OCI-LY3 (cell line): ENCODE results near the gene PIP5K1C.

Experiments
- H2AFZ ChIP-seq: fragments of 200-600, 300-600 bp; shearing (Covaris generic); 2 replicates; pipeline ENCODE4 v1.6.0; 2014; ENCODE audit warnings: antibody characterized with exemption, low read depth, low read length
- H3K27ac ChIP-seq: fragments of 200-600, 300-600 bp; sonication (generic); 2 replicates; pipeline ENCODE4 v1.5.1; 2014; ENCODE audit warnings: mild to moderate bottlenecking, low read length, moderate library complexity, mixed read lengths
- H3K27me3 ChIP-seq: fragments of 200-600, 300-600 bp; sonication (generic); 2 replicates; pipeline ENCODE4 v1.6.1; 2014; ENCODE audit warnings: low read depth, low read length, mixed read lengths
- H3K36me3 ChIP-seq: fragments of 200-600, 300-600 bp; sonication (generic); replicated peaks from 2 replicates; pipeline ENCODE3; 2014; ENCODE audit warnings: low read depth, low read length, mixed read lengths
- H3K4me1 ChIP-seq: fragments of 300-600, 200-600 bp; sonication (generic); 2 replicates; pipeline ENCODE4 v1.6.1; 2014; ENCODE audit warnings: low read length, mixed read lengths
- H3K4me2 ChIP-seq: fragments of 200-600, 300-600 bp; sonication (generic); 2 replicates; pipeline ENCODE4 v1.6.1; 2014; ENCODE audit warnings: low read length, mixed read lengths
- H3K4me3 ChIP-seq: fragments of 300-600, 200-600 bp; sonication (generic); 2 replicates; pipeline ENCODE4 v1.5.1; 2014; ENCODE audit warnings: antibody characterized with exemption, mild to moderate bottlenecking, low read length, moderate library complexity
- H3K79me2 ChIP-seq: fragments of 300-600, 200-600 bp; shearing (Covaris generic); 2 replicates; pipeline ENCODE4 v1.6.1; 2014; ENCODE audit warnings: mild to moderate bottlenecking, low read length, mixed read lengths
- H3K9ac ChIP-seq: fragments of 300-600, 200-600 bp; shearing (Covaris generic); 2 replicates; pipeline ENCODE4 v1.6.0; 2014; ENCODE audit warnings: mild to moderate bottlenecking, low read length, moderate library complexity
- H3K9me3 ChIP-seq: fragments of 200-600, 300-600 bp; shearing (Covaris generic); 2 replicates; pipeline ENCODE4 v1.6.1; 2014; ENCODE audit warnings: low read length, mixed read lengths; ENCODE audit not compliant: insufficient read depth
- H4K20me1 ChIP-seq: fragments of 200-600, 300-600 bp; sonication (generic); 2 replicates; pipeline ENCODE4 v1.6.1; 2016; ENCODE audit warnings: low read length, mixed read lengths; ENCODE audit not compliant: insufficient read depth
- EZH2phosphoT487 ChIP-seq: fragments of 200-600 bp; shearing (Covaris generic); IDR thresholded peaks from 2 replicates; pipeline ENCODE4 v1.6.1; 2018; ENCODE audit warnings: antibody characterized with exemption, mixed run types, low read depth
- TF ChIP-seq, protein P1 (sequence below): fragments of 200-600, 300-600 bp; sonication (generic); IDR thresholded peaks from 2 replicates; pipeline ENCODE4 v1.5.1; 2014; ENCODE audit warnings: antibody characterized with exemption, low read length, low read depth

PIP5K1C gene

DNA sequence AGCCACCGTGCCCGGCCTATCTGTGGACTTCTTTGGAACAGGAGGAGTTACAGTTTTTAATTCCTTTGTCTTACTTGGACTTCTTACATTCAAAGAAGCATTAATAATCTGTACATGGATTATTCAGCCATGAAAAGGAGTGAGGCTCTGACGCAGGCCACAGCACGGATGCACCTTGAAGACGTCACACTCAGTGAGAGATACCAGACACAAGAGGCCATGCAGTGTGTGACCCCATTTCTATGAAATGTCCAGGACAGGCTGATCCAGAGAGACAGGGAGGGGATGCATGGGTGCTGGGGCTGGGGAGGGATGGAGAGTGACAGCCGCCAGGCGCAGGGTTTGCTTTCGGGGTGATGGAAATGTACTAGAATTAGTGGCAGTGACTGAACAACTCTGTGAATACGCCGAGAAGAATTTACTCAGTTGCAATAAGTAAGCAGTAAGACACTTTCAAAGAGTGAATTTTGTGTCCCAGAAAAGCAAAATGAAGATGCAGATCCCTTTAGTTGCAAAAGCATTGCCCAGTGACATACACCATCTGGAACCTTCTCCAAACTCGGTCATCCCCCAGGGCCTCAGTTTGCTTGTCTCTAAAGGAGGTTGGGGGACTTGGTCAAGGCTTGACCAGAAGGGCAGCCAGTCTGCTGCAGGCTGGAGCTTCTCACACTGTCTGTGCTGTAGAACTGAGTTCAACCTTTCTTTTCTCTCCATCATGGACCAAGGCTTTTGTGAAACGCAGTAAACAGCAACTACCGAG lies 25.3 kb downstream of the PIP5K1C start:
- Histone ChIP-seq H3K27me3 (no peaks in the 10 kb centered on the region), H3K4me2 (no peak overlapping the region), H3K36me3 (peaks cover 15% of the 10 kb centered on the region), H3K27ac (no peak overlapping the region), H3K4me1 (peaks cover 4% of the 10 kb centered on the region; the same call in 1 of the 2 replicates), H2AFZ (no peak overlapping the region), H3K9ac (no peak overlapping the region), H3K4me3 (no peak overlapping the region), H4K20me1 (peaks cover 80% of the 10 kb centered on the region), H3K9me3 (no peaks in the 10 kb centered on the region), H3K79me2 (peaks cover 43% of the 10 kb centered on the region)
- TF ChIP-seq, protein P1, sequence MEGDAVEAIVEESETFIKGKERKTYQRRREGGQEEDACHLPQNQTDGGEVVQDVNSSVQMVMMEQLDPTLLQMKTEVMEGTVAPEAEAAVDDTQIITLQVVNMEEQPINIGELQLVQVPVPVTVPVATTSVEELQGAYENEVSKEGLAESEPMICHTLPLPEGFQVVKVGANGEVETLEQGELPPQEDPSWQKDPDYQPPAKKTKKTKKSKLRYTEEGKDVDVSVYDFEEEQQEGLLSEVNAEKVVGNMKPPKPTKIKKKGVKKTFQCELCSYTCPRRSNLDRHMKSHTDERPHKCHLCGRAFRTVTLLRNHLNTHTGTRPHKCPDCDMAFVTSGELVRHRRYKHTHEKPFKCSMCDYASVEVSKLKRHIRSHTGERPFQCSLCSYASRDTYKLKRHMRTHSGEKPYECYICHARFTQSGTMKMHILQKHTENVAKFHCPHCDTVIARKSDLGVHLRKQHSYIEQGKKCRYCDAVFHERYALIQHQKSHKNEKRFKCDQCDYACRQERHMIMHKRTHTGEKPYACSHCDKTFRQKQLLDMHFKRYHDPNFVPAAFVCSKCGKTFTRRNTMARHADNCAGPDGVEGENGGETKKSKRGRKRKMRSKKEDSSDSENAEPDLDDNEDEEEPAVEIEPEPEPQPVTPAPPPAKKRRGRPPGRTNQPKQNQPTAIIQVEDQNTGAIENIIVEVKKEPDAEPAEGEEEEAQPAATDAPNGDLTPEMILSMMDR = no peak
- TF ChIP-seq EZH2phosphoT487 = no peak

DNA sequence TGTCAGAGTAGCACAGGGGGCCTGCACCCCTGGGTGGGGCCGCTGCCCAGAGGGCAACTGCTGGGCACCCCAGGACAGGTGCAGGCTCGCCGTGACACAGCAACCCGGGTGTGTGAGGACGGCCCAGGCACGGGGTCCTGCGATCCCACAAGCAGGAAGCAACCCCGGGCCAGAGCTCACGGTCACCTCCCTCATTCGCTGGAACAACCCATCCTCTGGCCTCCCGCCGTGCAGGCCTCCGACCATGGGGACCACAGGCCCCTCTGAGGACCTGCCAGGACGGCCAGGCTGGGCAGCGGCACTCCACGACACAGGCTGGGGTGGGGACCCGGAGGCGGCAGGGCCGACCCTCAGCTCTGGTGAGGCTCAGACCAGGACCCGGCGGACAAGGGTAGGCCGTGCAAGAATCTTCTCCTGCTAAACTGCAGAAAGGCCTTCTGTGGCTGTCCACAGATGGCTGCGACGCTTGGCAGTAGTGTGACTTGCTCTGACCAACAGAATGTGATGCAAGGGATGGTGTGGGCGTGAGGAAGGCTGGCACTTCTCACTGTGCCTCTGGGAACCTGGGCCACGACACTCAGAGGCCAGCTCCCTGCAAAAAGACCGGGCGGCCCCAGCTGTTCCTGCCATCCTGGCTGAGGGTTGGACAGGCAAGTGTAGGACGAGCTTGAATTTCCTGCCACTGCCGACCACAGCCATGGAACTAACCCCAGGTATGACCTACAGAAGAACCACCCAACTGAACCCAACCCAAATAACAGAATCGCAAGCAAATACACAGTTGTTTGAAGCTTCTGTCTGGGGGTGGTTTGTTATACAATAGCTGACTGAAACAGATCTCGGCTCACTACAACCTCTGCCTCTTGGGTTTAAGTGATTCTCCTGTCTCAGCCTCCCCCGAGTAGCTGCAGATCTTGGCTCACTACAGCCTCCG lies 26.5 kb downstream of the PIP5K1C start:
- Histone ChIP-seq H3K36me3 (peaks cover 11% of the 10 kb centered on the region), H3K79me2 (peaks cover 43% of the 10 kb centered on the region), H4K20me1 (peaks cover 79% of the 10 kb centered on the region), H3K4me2 (no peak overlapping the region), H3K27ac (no peak overlapping the region), H3K9ac (no peak overlapping the region), H3K4me3 (no peak overlapping the region), H3K27me3 (no peaks in the 10 kb centered on the region), H2AFZ (no peak overlapping the region), H3K9me3 (no peaks in the 10 kb centered on the region), H3K4me1 (peaks cover 4% of the 10 kb centered on the region; the same call in 1 of the 2 replicates)
- TF ChIP-seq EZH2phosphoT487 = no peak
- TF ChIP-seq, protein P1 = no peak

DNA sequence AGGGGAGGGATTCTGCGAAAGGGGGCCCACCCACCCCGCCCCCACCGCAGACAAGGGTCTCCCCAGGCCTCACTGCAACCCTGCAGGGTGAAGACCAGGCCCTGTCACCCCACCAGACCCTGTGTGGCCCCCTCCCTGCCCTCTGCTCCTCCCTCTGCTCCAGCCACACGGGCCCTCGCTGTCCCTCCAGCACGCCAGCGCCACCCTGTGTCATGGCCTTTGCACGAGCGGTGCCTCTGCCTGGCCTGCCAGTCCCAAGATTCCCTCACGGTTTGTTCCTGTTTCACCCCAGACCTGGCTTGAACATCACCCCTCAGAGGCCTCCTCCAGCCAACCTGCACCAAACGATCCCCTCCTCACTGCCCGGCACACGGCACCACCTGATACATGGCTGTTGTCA lies 27.3 kb downstream of the PIP5K1C start:
- Histone ChIP-seq H3K27ac (no peak overlapping the region), H3K9ac (no peak overlapping the region), H3K4me2 (no peak overlapping the region), H2AFZ (no peak overlapping the region), H4K20me1 (peaks cover 80% of the 10 kb centered on the region), H3K36me3 (peaks cover 11% of the 10 kb centered on the region), H3K27me3 (no peaks in the 10 kb centered on the region), H3K9me3 (no peaks in the 10 kb centered on the region), H3K4me1 (peaks cover 4% of the 10 kb centered on the region; the same call in 1 of the 2 replicates), H3K4me3 (no peak overlapping the region), H3K79me2 (peaks cover 43% of the 10 kb centered on the region)
- no peak for TF ChIP-seq EZH2phosphoT487
- TF ChIP-seq, protein P1 = no peak

DNA sequence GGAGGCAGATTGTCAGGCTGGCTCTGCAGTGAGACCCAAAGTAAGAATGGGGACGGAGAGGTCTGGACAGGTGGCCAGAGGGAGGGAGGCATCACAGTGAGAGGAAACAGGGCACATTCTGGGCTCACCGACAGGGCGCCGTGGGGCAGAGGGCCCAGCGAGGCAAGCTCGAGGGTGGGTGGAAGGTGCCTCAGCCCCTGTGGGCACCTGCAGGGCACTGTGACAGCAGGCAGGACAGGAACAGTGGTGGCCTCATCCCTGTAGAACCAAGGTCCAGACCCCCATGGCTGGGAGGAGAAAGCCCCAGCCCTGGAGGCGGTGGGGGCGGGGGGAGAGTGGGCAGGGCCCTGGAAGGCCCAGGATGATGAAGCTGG lies 27.7 kb downstream of the PIP5K1C start:
- no peaks in the 10 kb centered on the region for H3K27me3 ChIP-seq

More for the DNA sequence above, 27.7 kb downstream of the PIP5K1C start:
- Histone ChIP-seq H3K36me3 (peaks cover 11% of the 10 kb centered on the region), H4K20me1 (peaks cover 82% of the 10 kb centered on the region), H2AFZ (no peak overlapping the region), H3K9me3 (no peaks in the 10 kb centered on the region), H3K4me3 (no peak overlapping the region), H3K9ac (no peak overlapping the region), H3K4me2 (no peak overlapping the region), H3K79me2 (peaks cover 43% of the 10 kb centered on the region), H3K4me1 (peaks cover 4% of the 10 kb centered on the region; the same call in 1 of the 2 replicates), H3K27ac (no peak overlapping the region)
- no peak for TF ChIP-seq EZH2phosphoT487
- TF ChIP-seq, protein P1 = no peak
